Stimulated activated CD4-positive, alpha-beta T cell treated with anti-CD3 and anti-CD28 coated beads, Interleukin-12 subunit alpha, Interleukin-12 subunit beta, amount 100 ng/mL, for 24 hours (primary cell): ENCODE measurements around the gene HECTD2.
"Not testable (repeated sequence)": the region's sequence is repeated elsewhere in the genome, so short reads cannot be mapped to it uniquely, and the experiment has no call there.

ENCODE experiments used
- DNase-seq, 2 experiments: peaks; one replicate each; pipeline ENCODE4 v3.0.0-alpha.2; 2020; ENCODE audit warnings: low read depth in 2 of 2

HECTD2 gene, protein sequence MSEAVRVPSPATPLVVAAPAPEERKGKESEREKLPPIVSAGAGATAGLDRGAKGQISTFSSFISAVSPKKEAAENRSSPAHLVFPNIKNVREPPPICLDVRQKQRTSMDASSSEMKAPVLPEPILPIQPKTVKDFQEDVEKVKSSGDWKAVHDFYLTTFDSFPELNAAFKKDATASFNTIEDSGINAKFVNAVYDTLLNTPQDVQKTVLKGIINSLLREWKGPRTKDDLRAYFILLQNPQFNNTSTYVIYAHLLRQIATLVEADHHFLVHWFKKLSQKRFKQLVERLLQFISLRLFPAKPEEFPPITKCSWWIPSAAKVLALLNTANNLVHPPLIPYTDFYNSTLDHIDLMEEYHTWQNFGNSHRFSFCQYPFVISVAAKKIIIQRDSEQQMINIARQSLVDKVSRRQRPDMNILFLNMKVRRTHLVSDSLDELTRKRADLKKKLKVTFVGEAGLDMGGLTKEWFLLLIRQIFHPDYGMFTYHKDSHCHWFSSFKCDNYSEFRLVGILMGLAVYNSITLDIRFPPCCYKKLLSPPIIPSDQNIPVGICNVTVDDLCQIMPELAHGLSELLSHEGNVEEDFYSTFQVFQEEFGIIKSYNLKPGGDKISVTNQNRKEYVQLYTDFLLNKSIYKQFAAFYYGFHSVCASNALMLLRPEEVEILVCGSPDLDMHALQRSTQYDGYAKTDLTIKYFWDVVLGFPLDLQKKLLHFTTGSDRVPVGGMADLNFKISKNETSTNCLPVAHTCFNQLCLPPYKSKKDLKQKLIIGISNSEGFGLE

DNA sequence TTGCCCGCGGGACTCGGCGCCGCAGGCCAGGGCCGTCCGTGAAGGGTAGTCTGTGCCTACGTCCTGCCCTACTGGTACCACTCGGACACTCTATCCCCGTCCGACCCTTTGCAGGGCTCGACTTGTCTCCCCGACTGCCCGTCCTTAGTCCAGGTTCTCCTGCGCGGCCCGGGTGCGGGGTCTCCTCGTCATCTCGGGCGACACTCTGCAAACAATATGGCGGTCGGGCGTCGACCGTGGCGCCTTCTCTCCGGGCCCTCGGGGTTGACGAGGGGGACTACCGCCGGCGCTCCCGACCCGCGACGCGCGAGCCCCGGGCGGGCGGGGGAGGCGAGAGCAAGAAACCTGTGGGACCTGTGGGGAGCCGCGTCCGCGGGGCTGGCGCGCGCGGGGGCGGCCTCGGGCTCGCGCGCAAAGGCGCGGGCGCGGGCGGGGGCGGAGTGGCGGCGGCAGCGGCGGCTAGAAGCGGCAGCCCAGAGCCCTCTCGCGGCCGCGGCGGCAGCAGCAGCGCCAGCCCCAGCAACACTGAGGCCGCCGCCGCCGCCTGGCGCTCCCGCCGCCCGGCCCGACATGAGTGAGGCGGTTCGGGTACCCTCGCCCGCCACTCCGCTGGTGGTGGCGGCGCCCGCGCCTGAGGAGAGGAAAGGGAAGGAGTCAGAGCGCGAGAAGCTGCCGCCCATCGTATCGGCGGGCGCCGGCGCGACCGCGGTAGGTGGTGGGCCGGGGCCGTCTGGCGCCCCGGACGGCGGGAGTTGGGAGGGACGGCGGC, at the start of gene HECTD2:
TSS of gene HECTD2 (plus strand) at position 476 of the 769 bp plus-strand sequence. CDS start at position 571, 95 bp downstream.
- DNase-seq: peak; percentile 52 to 66

DNA sequence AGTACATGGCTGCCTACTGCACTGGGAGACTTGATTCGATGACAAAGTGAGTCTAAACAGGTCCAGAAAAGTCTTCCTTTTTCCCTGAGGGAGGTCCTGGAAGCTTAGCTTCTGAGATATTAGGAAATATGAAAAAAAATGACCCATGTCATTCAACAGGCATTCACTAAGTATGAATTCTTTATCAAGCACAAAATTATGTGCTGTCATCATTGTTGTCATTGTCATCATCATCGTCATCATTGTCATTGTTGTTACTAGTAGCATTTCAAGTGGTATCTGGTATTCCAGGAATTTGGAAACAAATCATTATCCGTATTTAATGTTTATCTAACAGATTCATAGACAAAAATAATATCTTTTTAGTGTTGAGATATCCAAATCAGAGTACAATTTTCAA, 49.7 kb upstream of the HECTD2 start:
- no peak for DNase-seq

DNA sequence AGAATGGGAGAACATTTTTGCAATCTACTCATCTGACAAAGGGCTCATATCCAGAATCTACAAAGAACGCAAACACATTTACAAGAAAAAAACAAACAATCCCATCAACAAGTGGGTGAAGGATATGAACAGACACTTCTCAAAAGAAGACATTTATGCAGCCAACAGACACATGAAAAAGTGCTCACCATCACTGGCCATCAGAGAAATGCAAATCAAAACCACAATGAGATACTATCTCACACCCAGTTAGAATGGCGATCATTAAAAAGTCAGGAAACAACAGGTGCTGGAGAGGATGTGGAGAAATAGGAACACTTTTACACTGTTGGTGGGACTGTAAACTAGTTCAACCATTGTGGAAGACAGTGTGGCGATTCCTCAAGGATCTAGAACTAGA, 44.6 kb upstream of the HECTD2 start:
- DNase-seq: not testable (repeated sequence)

DNA sequence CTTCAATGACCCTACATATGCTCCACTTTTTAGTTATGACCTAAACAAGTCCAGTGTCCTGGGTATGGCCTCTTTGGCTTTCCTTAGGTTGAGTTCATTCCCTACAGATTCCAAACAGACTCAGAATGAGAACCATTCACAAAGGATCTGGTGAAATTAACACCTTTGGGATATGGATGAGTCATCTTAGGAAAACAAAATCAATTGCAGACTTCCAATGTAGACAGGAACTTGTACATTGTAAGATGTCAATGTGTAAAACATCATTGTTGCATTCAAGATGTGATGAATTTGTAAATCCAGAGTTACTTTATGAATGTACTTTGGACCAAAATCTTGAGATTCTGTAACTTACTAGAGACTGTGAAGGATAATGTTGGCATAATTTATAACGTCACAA, 43.4 kb upstream of the HECTD2 start:
- DNase-seq: no peak

DNA sequence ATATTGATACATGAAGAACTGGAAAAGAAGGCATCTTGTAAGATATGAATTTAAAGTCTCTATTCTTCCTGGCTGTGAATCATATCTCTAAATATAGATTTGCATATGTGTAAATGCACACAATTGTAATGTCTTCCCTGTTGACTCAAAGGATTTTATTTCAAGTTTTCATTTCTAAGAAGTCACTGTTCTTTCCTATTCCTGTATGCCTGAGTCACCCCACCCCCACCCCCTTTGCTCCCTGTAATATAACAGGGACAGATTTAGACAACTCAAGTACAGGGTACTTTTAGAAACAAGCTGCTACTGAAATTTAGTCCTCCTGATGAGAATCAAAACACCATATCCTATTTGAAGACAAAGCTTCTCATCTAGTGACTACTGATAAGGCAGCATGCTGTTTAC, 43.0 kb upstream of the HECTD2 start:
- DNase-seq: no peak

DNA sequence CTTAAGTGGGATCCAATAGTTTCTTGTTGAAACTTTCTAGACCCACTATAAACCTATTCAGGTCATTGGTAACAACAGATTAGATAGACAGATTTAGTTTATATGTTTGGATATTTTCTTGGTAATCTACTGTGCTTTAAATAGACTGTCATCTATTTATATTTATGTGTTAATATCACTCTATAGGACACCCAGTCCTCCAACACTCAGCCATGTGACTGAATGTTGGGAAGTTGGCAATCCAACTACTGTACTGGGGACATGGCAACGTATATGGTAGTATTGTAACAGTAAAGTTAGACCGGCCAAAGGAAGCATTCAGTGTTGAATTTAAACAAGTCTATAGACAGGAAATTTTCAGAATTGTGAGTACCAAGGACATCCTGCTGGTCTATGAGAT, 42.6 kb upstream of the HECTD2 start:
- DNase-seq: no peak

DNA sequence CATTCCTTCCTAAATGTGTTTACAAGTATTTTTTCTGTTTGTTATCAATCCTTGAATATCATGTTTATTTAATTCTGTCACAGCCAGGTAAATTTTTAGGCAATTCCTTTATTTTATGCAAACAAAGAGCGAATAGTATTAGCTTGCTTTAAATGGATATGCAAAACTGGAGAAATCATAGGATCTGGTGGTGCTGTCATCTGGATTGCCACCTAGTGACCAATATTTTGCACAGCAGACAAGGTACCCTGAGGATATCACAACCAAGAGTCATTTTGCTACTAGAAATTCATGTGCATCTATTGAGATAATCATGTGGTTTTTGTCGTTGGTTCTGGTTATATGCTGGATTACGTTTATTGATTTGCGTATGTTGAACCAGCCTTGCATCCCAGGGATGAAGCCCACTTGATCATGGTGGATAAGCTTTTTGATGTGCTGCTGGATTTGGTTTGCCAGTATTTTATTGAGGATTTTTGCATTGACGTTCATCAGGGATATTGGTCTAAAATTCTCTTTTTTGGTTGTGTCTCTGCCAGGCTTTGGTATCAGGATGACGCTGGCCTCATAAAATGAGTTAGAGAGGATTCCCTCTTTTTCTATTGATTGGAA, 40.1 kb upstream of the HECTD2 start:
- not testable (repeated sequence) for DNase-seq

DNA sequence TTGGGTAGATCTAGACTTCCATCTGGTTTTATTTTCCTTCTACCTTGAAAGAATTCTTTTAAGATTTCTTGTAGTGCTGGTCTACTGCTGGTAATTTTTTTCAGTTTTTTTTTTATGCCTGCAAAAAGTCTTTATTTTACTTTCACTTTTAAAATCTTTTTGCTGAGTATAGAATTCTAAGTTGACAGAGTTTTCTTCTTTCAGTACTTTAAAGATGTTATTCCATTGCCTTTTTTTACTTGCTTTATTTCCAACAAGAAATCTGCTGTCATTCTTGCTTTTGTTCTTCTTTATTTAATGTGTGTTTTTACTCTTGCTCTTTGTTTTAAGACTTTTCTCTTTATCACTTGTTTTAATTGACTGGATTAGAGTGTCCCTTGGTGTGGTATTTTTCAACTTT, 36.1 kb upstream of the HECTD2 start:
- DNase-seq: no peak

DNA sequence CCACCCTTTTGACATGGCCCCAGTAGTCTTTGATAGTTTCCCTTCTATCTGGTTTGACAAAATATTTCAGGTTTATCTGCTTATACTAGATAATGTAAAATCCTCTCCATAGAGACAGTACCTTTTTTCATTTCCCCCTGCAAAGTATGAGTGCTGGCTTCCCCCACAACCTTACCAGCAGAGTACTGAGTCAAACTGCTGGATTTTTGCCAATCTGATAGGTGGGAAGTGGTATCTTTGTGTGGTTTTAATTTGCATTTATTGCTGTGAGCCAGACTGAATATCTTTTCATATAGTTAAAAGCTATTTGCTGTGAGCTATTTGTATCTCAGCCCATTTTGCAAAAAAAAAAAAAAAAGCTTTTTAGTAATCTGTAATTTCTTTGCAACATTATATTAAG, 32.1 kb upstream of the HECTD2 start:
- no peak for DNase-seq

DNA sequence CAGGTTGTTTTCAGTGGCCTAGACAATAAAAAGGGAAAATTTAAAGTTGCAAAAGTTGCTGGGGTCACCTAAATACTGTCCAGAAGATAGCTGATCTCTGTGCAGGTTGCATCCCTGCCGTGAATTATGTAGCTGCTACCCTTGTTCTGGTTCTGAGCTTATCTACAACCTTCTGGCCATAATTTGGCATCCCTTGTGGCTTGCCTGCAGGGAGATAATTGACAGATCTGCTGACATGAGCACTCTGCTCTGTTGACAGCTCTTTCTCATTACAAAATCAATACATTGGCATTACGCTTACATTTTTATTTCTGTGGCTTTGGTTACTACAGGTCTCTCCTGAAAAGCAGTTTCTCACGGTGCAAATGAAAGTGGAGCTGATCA, 29.3 kb upstream of the HECTD2 start:
- DNase-seq: no peak

DNA sequence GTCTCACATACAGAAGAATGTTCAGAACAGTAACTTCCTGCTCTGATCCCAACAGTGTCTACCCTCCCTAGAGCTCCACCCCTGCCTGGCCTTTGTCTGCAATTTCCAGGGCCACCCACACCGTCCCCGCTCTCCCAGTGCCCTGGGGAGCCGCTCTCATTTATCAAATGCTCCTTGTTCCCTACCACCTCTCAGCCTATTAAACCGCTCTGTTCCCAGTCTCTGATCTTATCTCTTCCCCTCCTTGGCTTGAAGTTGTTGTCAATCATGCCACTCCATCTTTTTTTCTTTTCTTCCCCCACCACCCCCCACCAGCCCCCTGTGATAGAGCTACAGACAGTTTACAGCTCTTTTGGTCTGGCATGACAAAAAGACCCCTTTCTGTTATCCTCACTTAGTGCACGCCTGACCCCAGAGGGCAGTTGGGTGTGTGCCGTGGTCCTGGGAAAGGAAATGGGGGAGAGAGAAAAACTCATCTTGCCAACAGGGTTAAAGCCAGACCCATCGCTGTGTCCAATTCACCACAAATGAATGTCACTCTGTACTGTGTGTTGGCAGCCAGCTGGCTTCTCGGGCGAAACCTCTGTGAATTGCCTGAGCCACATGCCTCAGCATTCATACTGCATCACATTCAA, 28.8 kb upstream of the HECTD2 start:
- DNase-seq: no peak

DNA sequence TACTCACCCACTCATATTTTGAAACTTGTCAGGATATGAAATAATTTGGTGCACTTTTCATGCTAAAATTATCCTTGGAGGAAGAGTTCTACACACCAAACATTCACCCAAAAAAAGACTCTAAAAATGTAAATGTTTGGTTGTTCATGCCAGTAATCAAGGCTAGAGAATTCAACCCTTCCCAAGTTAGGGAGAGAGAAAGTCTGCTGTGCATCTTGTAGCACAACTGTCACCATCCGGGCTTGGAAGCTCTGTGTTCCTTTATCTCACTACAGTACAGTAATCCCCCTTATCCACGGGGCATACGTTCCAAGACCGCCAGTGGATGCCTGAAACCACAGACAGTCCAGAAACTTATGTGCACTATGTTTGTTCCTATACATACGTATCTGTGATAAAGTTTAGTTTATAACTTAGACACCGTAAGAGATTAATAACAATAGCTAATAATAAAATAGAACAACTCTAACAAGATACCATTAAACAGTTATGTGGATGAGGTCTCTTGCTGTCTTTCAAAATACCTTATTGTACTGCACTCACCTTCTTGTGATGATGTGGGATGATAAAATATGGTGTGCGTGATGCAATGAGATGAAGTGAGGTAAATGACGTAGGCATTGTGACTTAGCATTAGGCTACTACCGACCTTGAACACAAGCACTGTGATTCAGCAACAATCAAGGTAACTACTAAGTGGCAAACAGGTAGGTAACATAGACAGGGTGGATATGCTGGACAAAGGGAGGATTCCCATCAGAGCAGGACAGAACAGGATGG, 24.6 kb upstream of the HECTD2 start:
- no peak for DNase-seq

DNA sequence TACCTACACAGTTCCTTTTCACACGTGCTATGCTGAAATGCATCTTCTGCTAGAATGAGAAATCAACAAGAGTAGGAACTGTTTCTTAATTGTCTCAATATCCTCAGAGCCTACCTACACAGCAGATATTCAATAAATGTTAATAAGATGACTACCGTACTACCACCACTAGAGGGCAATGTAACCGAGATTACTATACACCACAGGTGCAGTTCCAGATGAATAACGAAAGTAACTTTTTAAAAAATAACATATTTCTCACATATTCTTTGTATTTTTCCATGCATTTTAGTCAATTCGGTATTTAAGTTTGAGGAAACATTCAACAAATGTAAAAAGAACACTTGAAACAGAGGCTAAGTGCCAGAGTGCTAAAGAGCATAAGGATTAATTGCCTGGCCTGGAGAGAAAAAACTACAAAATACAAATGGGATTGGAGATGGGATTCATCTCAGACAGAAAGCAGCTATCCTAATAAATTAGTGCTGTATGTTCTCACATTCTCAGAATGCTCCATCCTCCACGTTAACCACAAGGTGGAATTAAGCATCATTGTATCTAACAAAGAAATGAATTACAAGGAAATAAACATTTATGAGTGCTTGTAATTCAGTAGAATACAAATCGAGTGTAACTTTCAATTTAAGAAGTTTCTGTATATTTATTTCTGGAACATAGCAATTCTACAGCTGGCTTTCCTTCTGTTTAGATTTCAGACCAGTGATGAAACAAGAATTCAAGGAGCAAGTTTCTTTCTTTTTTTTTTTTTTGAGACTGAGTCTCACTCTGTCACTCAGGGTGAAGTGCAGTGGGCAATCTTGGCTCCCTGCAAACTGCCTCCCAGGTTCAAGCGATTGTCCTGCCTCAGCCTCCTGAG, 20.3 kb upstream of the HECTD2 start:
- DNase-seq: no peak

DNA sequence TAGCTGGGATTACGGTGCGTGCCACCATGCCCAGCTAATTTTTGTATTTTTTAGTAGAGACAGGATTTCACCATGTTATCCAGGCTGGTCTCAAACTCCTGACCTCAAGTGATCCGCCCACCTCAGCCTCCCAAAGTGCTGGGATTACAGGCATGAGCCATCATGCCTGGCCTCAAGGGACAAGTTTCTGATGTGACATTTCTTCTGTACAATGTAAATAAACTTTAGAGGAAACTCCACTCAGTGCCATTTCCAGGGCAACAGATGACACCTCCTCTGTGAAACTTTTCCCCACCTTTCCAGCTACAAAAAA, 19.7 kb upstream of the HECTD2 start:
- DNase-seq: not testable (repeated sequence)

DNA sequence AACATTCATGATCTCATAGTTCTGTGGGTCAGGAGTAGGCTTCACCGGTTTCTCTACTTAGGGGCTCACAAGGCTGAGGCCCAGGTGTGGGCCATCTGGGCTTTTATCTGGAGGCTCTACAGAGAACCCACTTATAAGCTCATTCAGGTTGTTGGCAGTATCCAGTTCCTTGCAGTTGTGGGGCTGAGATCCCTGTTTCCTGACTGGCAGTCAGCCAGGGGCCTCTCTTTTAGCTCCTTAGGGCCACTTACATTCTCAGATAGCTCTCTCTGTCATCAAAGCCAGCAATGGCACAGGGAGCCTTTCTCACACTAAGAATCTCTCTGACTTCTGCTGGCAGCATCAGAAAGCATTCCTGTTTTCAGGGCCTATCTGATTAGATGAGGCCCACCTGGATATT, 18.2 kb upstream of the HECTD2 start:
- DNase-seq: no peak

DNA sequence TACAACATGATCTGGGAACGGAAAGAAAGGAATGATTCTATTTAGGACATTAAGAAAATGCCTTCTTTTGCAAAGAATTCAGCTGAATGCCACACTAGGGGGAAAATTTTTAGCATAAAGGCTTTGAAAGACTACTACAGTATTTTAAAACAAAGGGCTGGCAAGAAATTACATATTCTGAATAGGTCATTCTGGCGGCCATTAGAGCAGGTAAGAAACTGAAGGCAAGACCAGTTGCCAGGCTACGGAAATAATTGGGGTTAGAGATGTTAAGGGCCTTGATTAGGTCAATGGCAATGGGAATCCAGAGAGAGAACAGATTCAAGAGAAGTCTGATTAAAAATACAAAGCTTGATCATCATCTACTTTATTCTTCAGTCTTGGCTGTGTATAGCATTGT, 3.8 kb upstream of the HECTD2 start:
- DNase-seq: no peak

DNA sequence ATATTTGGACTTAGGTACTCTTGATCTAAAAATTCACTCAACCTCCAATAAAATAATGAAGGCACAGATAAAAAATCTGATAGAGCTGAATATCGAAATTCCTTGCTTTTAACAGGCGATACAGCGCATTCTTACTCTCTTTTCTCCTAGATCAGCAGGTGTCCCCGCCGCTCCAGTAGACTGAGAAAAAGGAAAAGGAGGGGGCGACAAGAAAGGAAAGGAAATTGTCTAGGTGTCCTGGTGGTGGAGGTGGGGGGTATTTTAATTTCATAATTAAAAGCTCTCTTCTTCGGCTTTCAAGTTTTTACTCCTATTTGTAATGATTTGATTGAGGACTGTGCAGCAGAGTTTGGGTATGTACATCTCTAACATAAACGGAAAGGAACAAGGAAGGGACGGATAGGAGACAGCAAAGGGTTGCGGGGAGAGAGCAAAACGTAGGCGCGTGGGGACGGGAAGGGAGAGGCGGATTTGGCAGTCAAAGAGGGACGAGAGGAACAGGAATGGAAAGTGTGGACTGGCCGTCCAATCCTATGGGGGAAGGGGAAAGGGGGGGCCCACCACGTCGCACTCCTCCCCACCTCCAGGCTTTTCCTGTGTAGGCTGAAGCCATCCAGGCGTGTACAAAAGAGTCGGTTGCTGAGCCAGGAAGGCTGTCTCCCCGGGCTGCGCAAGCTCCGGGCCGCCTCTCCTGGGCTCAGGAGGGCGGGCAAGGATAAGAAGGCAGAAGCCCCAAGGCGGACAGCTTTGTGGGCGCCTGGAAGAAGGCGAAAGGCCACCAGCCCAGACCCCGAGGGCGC, 875 bp upstream of the HECTD2 start:
- peak in 1 of 2 experiments; percentile 24 for DNase-seq

DNA sequence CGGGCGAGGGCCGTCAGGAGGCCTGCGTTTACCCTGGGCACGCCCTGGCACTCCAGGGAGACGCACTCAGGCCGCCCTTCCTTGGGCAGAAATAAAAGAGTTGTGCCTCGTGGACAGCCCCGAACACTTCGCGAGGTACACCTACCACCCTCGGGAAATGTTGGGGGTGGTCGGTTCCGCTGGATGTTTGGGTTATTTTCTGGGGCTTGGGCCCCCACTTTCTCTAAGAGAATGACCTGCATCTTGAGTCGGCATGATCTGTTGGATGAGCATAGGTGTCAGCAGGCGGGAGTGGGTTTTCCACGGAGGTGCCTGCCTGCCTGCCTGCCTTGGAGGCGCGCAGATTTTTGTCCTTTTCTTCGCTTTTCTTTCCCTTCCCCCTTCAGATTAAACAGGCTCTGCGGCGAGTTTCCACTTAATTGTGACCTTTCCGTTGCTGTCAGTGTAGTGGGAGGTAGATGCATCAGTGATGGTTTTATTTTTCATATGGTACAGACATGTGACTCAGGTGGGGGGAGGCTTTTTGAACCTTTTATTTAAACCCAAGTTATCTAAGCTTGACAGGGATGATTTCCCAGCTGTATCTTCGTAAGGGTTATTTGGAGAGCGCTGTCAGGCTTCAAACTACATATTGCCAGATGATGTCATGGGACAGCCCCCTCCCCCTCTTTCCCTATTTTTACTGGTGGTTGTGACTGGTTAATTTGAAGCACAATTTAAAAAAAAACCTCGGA, 661 bp downstream of the HECTD2 start:
- peak in 1 of 2 experiments; percentile 8 for DNase-seq
